Measurements from ENCODE around the gene KLF9.
A peak's percentile ranks its signal among the peaks of the same experiment; 100 is the strongest.
"Not testable (repeated sequence)": the region's sequence is repeated elsewhere in the genome, so short reads cannot be mapped to it uniquely, and the experiment has no call there.

The KLF9 gene

DNA sequence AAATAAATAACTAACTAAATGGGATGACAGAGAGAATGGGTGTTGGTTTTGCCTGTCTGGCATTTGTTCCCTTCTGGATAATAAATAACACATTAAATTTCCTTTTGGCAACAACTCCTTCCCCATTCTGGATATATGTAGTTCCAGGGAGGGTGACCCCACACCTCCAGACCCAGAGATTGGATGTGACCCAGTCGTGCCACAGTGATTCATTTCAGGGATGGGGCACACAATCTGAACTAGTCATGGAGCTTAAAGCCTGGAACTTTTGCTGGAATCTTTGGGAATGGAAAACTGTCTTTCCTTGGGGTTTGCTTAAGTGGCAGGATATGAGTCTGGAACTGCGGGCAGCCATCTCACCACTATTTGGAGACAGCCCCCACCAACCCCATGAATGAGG, 11.3 kb downstream of the KLF9 start:
- no peak for DNase-seq

DNA sequence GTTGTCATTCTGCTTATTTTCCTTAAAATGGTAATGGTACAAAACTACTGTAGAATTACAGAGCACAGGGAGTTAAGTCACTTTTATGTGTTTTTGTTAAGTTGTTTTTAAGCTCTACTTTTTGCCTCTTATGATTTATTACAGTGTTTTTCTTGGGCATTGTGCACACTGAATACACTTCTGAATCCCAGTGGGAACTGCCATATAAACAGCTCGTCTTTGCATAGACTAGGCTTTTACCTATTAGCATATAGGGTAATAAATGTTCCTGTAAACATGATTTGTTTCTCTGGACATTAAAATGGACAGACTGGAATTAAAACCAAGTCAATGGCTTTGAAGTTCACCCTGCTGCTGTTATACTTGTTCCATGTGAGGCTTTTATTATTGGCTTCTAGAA, 12.2 kb downstream of the KLF9 start:
- no peak for DNase-seq

DNA sequence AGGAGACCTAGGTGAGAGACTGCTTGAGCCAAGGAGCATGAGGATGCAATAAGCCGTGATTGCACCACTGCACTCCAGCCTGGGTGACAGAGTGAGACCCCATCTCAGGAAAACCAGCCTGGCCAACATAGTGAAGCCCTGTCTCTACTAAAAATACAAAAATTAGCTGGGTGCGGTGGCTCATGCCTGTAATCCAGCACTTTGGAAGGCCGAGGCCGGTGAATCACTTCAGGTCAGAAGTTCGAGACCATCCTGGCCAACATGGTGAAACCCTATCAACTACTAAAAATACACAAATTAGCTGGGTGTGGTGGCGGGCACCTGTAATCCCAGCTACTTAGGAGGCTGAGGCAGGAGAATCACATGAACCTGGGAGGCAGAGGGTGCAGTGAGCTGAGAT, 13.2 kb downstream of the KLF9 start:
- not testable (repeated sequence) for DNase-seq

DNA sequence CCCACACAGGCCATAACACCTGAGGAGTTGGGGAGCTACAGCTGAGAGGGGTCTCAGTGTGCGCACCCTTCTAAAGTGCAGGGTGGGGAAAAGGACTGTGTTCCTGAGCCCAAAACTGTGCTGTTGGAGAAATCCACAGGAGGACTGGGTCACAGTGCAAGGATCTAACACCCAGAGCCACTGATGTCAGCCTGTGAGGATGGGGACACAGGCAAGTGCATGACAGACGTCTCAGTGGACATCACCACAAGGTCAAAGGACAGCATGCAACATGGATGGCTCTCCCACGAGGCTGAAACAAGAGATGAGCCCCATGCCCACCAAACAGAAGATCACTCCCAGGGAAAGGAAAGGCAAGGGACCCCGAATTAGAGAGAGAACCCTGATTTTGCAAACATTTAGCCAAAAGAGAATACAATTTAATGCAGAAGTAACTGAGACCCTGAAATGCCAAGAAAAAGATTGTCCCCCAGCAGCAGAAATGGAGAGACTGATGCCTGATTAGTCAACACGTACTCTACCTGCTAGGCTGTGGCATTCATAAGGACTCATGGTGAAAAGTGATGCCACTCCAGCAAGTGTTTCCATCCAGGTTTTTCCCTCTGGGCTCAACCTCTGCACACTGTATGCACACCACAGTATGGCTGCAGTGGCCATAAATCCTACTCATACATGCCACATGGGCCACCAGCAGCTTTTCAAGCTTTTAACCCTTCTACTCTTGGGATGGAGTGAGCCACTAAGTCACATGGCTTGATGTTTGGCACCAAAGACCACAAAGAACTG, 14.2 kb downstream of the KLF9 start:
- no peak for DNase-seq

DNA sequence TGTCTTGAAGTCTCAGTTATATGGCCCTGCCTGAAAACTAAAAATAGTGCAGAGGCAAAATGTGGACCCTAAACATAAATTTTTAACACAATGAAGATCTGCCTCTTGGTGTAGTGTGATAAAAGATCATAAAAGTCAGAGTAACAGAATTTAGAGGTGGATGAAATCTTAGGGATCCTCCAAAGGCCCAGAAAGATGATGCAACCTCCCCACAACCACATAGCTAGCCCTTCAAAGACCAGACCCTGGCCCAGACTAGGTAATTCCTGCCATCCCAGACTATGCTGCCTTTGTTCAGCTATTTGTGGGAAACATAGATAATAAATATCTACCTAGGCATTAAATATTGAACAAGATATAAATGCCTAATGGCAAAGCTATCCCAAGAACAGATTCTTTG, 15.3 kb downstream of the KLF9 start:
- DNase-seq, result no peak

DNA sequence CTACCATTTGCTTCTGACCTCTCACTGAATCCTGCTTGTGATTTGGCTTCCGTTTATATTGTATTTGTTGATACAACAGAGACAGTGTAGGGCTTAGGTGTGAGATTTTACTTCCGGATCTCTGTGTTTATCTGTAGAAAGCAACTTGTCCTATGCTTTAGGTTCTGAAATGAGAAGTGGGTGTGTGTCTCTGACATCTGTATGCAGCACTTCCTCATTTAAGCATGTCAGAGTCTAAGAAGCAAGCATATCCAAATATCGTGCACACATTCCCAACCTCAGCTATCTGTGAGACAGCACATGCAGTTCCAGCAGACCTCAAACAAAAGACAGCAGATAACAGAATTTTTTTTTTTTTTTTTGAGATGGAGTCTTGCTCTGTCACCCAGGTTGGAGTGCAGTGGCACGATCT, 16.3 kb downstream of the KLF9 start:
- no peak for DNase-seq

DNA sequence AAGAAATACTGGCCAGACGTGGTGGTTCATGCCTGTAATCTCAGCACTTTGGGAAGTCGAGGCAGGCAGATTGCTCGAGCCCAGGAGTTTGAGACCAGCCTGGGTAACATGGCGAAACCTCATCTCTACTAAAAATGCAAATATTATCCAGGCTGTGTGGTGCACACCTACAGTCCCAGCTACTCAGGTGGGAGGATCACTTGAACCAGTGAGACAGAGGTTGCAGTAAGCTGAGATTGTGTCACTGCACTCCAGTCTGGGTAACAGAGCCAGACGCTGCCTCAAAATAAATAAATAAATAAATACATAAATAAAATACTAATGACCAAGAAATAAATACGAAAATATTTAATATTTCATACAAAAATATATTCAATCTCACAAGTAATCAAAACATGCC, 18.8 kb downstream of the KLF9 start:
- no peak for DNase-seq

DNA sequence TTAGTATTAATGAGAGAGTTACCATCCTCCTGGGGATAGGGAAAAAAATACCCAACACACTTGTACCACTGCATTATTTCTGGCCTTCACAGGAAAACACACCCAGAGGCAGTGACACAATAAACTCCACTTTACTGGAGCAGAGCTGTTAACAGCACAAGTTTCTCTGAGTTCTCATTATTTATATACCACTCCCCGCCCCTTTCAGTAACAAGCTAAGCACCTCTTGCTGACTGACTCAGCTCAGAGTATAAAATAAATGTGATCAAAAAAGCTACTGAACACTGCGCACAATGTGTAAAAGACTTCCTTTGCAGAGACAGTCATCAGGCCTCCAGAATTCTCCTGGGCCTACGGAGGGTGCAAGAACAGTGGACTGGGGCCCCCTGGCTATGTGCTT, 21.6 kb downstream of the KLF9 start:
- no peak for DNase-seq

DNA sequence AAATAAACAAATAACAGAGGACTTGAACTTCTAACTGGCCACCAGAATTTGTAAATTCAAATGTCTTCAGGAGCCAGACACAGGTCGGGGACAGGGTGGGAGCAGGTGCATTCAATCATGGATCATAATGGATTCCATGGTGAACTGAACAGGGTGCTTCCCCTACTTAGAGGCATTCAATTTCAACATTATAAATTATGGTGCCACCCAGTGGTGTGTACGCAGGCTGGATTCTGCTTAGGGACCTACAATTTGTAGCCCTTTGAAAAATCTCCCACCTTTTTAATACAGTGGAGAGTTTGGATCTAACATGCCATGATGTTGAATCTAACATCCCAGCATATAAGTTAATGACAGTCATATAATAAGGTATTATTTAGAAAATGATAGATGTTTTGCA, 22.3 kb downstream of the KLF9 start:
- no peak for DNase-seq

DNA sequence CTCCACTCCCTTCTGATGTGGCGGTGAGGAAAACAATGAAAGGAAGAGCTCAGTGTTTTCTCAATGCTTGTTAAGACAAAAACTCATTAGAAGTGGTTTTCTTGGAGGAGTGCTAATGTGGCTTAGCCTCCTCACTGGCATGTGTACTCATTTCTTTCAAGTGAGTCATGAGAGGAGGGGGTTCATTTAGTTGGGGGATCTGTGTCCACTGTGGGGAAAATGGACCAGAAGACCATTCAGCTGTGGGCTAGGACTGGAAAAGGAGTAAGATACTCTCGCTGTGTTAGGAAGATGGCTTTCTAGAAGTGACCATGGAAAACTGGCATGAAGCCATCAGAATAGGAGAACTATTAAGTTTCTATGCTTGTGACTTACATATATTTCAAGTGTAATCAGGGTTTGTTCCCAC, 23.5 kb downstream of the KLF9 start:
- no peak for DNase-seq

DNA sequence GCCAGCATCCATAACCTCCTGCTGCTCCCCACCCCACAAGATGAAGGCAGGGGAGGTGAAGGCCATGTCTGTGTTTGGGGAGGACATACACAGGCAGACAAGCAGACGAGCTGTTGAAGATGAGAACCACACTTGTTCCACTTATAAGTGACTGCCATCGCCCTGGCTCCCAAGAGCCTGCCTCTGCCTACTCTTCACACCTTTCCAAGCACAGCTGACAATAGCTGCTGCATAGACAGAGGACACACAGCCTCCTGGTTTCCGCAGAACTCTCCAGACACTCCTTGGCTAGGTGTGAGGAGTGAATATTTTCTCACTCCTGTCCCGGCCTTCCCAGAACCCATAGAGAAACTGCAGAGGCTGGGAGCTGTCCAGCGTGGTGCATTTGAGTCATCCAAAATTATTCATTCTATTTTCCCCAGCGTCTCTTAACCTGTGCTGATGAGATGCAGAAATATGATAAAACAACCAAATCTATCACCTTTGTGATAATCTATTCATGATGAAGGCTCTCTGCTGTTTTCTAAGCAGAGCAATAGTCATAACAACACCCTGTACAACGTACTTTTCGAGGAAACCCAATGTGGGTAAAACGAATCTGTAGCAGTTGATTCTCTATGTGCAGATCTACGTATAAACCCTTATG, 24.7 kb downstream of the KLF9 start:
- no peak for DNase-seq

DNA sequence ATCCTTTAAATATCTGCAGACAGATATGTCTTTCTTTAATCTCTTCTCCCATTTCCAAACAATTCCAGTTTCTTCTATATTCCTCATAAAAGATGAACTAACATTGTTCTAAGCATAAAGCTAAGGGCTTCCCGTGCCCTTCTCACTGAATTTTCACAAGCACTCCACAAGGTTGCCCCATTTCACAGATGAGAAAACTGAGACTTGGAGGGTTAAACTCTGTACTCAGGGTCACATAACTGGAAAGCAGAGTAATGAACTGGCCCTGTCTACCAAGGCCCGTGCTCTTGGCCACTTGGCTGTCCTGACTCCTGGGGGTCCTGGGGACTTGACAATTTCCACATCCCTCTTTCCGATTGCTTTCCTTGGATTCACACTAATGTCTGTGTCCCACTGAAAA, 25.3 kb downstream of the KLF9 start:
- no peak for DNase-seq

DNA sequence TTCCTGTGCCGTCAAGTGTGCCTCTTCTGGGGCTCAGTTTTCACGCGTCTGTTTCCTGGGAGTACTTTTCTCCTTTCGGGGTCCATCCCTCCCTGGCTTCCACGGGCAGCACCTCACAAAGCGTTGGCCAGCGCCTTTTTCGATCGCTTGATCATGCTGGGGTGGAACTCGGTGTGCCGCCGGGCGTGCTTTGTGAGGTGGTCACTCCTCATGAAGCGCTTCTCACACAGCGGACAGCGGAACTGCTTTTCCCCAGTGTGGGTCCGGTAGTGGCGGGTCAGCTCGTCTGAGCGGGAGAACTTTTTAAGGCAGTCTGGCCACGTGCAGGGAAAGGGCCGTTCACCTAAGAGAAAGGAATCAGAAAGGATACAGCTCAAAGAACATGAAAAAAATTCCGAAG, 26.8 kb downstream of the KLF9 start:
- DNase-seq, result no peak

DNA sequence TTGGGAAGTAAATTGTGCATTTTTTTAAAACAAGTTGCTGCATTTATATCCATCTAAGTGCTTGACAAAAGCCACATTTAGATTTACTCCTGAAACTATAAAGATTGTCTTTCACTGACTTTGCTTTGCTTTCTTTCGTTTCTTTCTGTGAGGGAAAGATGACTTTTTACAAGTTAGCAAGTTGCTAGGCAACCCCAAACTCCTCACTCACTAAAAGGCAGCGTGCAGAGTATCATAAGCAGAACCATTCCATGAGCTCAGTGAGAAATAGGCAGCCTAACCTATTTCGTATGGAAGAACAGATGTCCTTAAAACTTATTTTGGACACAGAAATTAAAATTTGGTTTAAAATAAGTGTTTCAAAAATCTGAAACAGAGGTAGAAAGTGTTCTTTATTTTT, 29.0 kb downstream of the KLF9 start:
- DNase-seq, result no peak

DNA sequence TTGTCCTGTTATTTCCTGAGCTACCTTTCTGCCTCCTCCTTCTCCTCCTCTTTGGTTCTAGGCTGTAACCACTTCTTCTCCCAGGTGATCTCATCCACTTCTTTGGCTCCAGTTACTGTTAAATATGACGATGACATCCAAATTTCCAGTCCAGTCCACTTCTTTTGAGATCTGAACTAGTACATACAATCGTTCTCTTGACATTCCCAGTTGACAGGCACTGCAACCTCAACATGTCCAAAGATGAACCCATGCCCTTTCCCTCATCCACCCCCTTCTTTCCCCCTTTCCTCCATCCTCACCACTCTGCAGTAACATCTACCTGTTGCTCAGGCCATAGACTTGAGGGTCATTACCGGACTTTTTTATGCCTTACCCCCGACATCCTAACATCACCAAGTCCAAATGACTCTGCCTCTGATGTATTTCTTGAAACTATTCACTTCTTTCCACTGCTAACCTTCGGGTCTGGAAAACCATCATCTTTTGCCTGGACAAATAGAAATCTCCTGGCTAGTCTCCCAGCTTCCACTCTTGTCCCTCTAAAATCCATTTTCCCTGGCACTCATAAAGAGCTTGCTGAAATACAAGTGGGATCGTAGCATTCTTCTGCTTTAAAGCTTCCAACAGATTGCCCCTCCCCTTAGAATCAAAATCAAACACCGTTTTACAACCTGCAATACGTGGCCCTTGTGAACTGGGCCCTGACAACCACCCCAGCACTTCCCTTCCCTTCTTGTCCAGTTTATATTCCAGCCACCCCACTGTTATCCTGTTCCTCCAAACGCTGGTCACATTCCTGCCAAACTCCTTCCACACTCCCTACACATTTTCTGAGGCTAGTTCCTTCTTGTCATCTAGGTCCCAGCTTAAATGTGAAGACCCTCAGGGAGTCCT, 31.5 kb downstream of the KLF9 start:
- DNase-seq, result no peak

DNA sequence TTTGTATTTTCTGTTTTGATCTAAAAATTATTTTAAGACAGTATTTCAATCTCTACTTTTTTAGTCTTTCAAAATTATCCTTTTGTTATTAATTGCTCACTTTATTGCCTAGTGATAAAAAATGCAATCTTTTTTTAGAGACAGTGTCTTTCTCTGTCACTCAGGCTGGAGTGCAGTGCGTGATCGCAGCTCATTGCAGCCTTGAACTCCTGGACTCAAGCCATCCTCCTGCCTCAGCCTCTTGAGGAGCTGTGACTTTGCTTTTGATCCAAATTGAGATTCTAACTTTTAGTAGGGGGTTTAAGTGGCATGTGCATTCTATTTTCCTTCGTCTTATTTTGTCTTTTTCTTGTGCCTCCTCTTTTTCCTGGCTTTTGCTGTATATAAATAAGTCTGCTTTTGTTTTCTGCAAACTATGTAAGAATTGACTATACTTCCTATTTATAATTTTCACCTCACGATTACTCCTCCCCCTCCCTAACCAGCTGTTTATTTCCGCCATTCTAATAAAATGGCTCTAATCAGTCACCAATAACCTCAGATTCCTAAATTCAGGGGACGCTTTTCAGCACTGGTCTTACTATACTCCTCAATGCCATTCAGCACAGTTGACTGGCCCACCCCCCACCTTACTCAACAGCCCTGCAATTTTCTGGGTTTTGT, 32.3 kb downstream of the KLF9 start:
- DNase-seq, result no peak

DNA sequence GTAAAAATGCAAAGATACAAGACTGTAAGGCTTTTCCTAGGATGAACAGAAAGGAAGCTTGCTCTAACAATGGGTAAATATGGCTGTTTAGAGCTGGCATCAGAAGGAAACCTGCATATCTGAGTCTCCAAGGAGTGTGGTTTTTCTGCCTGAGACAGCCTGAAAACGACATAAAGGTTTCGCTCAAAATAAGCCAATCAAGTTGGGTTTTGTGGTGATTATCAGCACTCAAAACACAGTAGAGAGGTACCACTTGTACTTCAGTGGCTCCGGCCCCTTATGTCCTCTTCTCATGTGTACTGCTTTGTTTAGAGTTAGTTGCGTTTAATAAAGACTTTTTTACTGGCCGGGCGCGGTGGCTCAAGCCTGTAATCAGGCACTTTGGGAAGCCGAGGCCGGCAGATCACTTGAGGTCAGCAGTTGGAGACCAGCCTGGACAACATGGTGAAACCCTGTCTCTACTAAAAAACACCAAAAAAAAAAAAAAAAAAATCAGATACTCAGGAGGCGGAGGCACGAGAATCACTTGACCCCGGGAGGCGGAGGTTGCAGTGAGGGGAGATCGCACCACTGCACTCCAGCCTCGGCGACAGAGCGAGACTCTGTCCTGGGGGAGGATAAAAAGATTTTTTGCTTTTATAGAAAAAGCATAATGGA, 39.4 kb downstream of the KLF9 start:
- no peak for DNase-seq

DNA sequence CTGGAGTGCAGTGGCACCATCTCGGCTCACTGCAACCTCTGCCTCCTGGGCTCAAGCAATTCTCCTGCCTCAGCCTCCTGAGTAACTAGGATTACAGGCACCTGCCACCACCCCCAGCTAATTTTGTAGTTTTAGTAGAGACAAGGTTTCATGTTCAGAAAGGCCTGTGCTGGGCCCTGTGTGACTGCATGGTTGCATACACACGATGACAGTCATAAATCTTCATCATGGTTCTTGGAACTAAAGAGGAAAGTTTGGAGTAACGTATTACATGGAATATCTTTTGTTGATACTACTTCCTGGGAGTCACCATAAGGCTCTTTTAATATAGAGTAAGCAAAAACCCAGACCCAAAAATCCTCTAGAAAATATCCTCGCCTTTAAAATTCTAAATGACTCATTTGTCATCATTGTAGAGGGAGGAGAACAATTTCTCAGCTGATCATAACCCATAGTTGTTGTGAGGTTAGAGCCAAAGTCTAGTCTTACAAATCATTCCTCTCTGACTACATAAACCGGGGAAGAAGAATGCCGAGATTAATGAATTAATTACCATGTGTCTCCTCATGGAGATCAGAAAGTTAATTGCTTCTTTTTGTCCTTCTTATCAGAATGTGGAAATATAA, 47.0 kb downstream of the KLF9 start:
- no peak for DNase-seq

DNA sequence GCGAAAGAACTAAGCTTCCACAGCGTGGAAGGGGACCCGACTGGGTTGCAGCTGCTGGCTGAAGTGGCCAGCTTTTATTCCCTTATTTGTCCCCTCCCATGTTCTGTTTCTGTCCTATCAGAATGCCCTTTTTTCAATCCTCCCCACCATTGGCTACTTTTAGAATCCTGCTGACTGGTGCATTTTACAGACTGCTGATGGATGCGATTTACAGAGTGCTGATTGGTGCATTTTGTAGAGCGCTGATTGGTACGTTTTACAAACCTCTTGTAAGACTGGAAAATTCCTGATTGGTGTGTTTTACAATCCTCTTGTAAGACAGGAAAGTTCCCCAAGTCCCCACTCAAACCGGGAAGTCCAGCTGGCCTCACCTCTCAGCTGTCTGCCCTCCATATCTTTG, 50.7 kb downstream of the KLF9 start:
- no peak for DNase-seq

DNA sequence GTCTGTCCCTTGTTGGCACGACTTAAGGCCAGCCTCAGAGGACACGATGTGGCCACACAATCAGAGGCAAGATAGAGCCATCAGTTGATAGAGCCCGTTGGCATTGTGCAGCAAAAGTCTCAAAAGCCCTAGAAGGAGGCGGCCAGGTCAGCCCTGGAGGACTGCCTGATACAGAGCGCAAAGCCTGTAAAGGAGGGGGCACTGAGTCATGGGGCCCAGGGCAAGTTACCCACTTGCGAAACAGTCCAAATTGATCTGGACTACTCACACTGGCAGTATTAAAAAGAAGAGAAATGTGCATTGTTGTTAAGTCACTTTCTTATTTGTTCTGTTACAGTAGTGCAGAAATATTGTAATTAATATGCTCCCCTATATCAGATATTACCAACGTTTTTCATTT, 51.5 kb downstream of the KLF9 start:
- no peak for DNase-seq

DNA sequence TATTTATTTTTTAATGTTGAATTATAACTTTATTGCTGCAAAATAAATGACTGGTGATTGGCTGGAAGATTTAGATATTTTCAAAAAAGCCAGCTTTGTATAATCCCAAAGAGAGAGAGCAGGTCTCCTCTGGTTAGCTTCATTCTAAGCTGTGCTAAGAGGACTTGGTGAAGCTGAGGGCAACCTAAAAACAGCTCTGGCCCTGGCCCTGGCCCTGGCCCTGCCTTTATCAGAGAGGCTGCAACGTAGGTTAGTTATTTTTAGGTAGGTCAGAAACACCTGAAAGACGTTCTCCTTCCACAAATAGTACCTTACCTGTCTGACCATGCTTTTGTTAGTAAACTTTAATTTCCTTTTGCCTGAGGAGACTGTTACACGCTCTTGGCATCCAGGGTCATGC, 58.7 kb downstream of the KLF9 start:
- DNase-seq, result no peak

DNA sequence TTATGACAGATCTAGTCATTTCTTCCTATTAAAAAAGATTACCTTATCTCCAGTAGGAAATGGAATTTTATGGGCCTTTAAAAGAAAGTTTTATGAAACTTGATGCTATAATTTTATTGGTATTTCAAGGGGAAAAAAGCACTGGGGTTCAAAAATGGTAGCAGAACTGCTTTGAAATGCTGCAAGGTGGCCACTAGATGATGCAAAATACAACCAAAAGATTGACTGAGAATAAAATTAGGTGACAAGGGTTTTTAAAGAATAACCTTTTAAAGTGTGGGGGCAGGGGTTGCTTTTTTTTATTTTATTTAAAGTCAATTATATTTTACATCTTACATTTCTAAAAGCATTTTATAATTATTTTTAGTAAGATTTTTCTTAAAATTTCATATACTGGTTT, 61.7 kb downstream of the KLF9 start:
- DNase-seq, result peak; percentile 3

All from NCI-H1694 treated with DMSO at 0.1 percent for 48 hours (cell line).